Vagina (tissue), 2 donors: ENCODE measurements around the gene FRS3. TPM values are rescaled to one million over a fixed set of nuclear protein-coding genes. Genes with fewer than 3 reads are reported as not detected.

ENCODE experiments used
- DNase-seq, 2 donors: peaks; one replicate each; pipeline ENCODE4 v3.0.0-alpha.2; 2017; ENCODE audit errors: extremely low spot score in 2 of 2
- H3K27ac ChIP-seq: fragments of 200-600 bp; sonication (generic); one replicate; pipeline ENCODE4 v1.5.1; 2019
- H3K27me3 ChIP-seq: fragments of 200-600 bp; sonication (generic); one replicate; pipeline ENCODE4 v1.5.1; 2019
- H3K36me3 ChIP-seq, 2 donors: fragments of 200-600 bp; sonication (generic); one replicate each; pipeline ENCODE4 v1.5.1; 2017 to 2019
- H3K4me1 ChIP-seq: fragments of 200-600 bp; sonication (generic); one replicate; pipeline ENCODE4 v1.5.1; 2019
- H3K4me3 ChIP-seq, 2 donors: fragments of 200-600 bp; sonication (generic); 1 replicate in 1 of 2; 2 replicates in 1 of 2; pipeline ENCODE4 v1.5.1; 2016 to 2019
- H3K9me3 ChIP-seq: fragments of 200-600 bp; sonication (generic); one replicate; pipeline ENCODE4 v1.5.1; 2019
- CTCF ChIP-seq, 3 experiments: fragments of 450-650 bp in 2 of 3; fragments of 200-600 bp in 1 of 3; sonication (generic) in 1 of 3; IDR thresholded peaks; one replicate each; pipeline ENCODE4 v1.5.1; 2017 to 2019; ENCODE audit warnings: antibody characterized with exemption in 3 of 3, mild to moderate bottlenecking in 2 of 3, moderate library complexity in 2 of 3
- POLR2A ChIP-seq, 2 donors: fragments of 450-650 bp; IDR thresholded peaks; one replicate each; pipeline ENCODE4 v1.6.1; 2017; ENCODE audit warnings: antibody characterized with exemption in 2 of 2, mild to moderate bottlenecking in 2 of 2, moderate library complexity in 2 of 2
- POLR2AphosphoS5 ChIP-seq, 2 donors: sonication (generic); formaldehyde crosslinking; IDR thresholded peaks; one replicate each; pipeline ENCODE4 v1.9.0; 2017; ENCODE audit warnings: antibody characterized with exemption in 2 of 2, mild to moderate bottlenecking in 2 of 2, low read depth in 1 of 2; ENCODE audit not compliant: insufficient read depth in 1 of 2
- intact Hi-C: fragments of 100-400 bp; cut with DNase I; formaldehyde crosslinking; loops from one replicate; pipeline ENCODE4 v1.15.1; 2023
- total RNA-seq: library from RNA; depleted of rRNA; stranded (reverse); fragments of >200 nt; gene quantifications from one replicate; pipeline ENCODE4 v1.2.3, GENCODE V29; 2016

Gene FRS3
- total RNA-seq, 1 donor from 2014 or later, result 4.4 TPM

- H3K9me3 ChIP-seq, result no peaks in the 10 kb centered on the region
- H3K27ac ChIP-seq, result peak overlapping the region; percentile 51
- no peaks in the 10 kb centered on the region for H3K27me3 ChIP-seq
- intact Hi-C loops, result no loop called here
- no peaks in the 10 kb centered on the region for H3K36me3 ChIP-seq
- no peak for DNase-seq
- H3K4me1 ChIP-seq, result peaks cover 55% of the 10 kb centered on the region
- no peak overlapping the region for H3K4me3 ChIP-seq
- no peak for TF ChIP-seq CTCF (IDR thresholded peaks at IDR 0.05)
These were observed 55.5 kb downstream of the FRS3 start for GRCh38 chr6:41724228-41724580.

GRCh38 chr6:41723530-41724227 lies 56.0 kb downstream of the FRS3 start:
- Histone ChIP-seq H3K4me3 (peak overlapping the region in 1 of 2 donors; percentile 7), H3K36me3 (no peaks in the 10 kb centered on the region), H3K27me3 (no peaks in the 10 kb centered on the region), H3K9me3 (no peaks in the 10 kb centered on the region), H3K27ac (peak overlapping the region; percentile 51), H3K4me1 (peaks cover 55% of the 10 kb centered on the region)
- DNase-seq, result no peak
- intact Hi-C loops, result no loop called here
- peak in 1 of 2 donors; percentile 54 for TF ChIP-seq POLR2AphosphoS5 (IDR thresholded peaks at IDR 0.05; ENCODE audit: insufficient read depth in 1 of 2, low read depth in 1 of 2)
- no peak for TF ChIP-seq POLR2A (IDR thresholded peaks at IDR 0.05)
- TF ChIP-seq CTCF (IDR thresholded peaks at IDR 0.05), result peak in 2 of 3 experiments; percentile 6 to 13

GRCh38 chr6:41722969-41723529 lies 56.7 kb downstream of the FRS3 start:
- TF ChIP-seq POLR2AphosphoS5 (IDR thresholded peaks at IDR 0.05; ENCODE audit: insufficient read depth in 1 of 2, low read depth in 1 of 2) (no peak), POLR2A (IDR thresholded peaks at IDR 0.05) (no peak), CTCF (IDR thresholded peaks at IDR 0.05) (no peak)
- H3K27ac ChIP-seq, result peak overlapping the region; percentile 51
- peaks cover 55% of the 10 kb centered on the region for H3K4me1 ChIP-seq
- no peak for DNase-seq
- H3K36me3 ChIP-seq, result no peaks in the 10 kb centered on the region
- intact Hi-C loops, result no loop called here
- H3K4me3 ChIP-seq, result peak overlapping the region in 1 of 2 donors; percentile 7
- H3K27me3 ChIP-seq, result no peaks in the 10 kb centered on the region
- no peaks in the 10 kb centered on the region for H3K9me3 ChIP-seq

- no peak overlapping the region for H3K4me3 ChIP-seq
- H3K4me1 ChIP-seq, result peaks cover 63% of the 10 kb centered on the region
- intact Hi-C loops, result no loop called here
- no peaks in the 10 kb centered on the region for H3K36me3 ChIP-seq
- no peak for TF ChIP-seq POLR2A (IDR thresholded peaks at IDR 0.05)
- TF ChIP-seq CTCF (IDR thresholded peaks at IDR 0.05), result no peak
- no peak for TF ChIP-seq POLR2AphosphoS5 (IDR thresholded peaks at IDR 0.05; ENCODE audit: insufficient read depth in 1 of 2, low read depth in 1 of 2)
- H3K9me3 ChIP-seq, result no peaks in the 10 kb centered on the region
- no peak for DNase-seq
- no peak overlapping the region for H3K27ac ChIP-seq
- no peaks in the 10 kb centered on the region for H3K27me3 ChIP-seq
These were observed 58.3 kb downstream of the FRS3 start for GRCh38 chr6:41721414-41721813.

GRCh38 chr6:41720783-41721182 lies 58.9 kb downstream of the FRS3 start:
- intact Hi-C loops, result no loop called here
- H3K4me1 ChIP-seq, result peaks cover 67% of the 10 kb centered on the region
- no peak for TF ChIP-seq POLR2A (IDR thresholded peaks at IDR 0.05)
- TF ChIP-seq CTCF (IDR thresholded peaks at IDR 0.05), result no peak
- TF ChIP-seq POLR2AphosphoS5 (IDR thresholded peaks at IDR 0.05; ENCODE audit: insufficient read depth in 1 of 2, low read depth in 1 of 2), result no peak

More at GRCh38 chr6:41720783-41721182, 58.9 kb downstream of the FRS3 start:
- no peak for DNase-seq
- H3K4me3 ChIP-seq, result no peak overlapping the region
- no peaks in the 10 kb centered on the region for H3K36me3 ChIP-seq
- H3K27ac ChIP-seq, result no peak overlapping the region
- H3K27me3 ChIP-seq, result no peaks in the 10 kb centered on the region
- no peaks in the 10 kb centered on the region for H3K9me3 ChIP-seq
